ENCODE data around the gene HAVCR2.

DNA sequence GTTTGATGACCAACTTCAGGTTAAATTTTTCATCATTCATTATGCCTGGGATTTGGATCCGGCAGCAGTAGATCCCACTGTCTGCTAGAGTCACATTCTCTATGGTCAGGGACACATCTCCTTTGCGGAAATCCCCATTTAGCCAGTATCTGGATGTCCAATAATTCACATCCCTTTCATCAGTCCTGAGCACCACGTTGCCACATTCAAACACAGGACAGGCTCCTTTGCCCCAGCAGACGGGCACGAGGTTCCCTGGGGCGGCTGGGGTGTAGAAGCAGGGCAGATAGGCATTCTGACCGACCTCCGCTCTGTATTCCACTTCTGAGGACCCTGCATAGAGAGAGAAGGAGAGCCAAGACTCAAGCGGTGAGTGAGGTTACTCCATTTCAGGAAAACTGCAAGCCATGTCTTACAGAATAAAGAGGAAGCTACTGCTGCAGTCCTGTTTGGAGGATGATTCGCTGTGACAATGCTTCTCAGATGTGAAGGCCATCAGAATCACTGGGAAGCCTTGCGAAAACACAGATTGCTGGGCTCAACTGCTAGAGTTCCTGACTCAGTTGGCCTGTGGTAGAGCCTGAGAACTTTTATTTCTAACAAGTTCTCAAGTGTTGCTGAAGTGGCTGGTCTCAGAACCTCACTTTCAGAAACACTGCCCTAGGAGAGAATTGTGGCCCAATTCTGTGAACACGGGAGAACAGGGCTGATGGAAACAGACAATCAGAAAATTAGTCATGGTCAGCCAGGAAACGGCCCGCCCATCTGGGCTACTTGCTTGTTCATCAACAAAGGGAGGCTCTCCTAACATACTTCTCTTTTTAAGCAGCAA is 2.0 kb downstream of the HAVCR2 start:
- TF ChIP-seq, protein P1, sequence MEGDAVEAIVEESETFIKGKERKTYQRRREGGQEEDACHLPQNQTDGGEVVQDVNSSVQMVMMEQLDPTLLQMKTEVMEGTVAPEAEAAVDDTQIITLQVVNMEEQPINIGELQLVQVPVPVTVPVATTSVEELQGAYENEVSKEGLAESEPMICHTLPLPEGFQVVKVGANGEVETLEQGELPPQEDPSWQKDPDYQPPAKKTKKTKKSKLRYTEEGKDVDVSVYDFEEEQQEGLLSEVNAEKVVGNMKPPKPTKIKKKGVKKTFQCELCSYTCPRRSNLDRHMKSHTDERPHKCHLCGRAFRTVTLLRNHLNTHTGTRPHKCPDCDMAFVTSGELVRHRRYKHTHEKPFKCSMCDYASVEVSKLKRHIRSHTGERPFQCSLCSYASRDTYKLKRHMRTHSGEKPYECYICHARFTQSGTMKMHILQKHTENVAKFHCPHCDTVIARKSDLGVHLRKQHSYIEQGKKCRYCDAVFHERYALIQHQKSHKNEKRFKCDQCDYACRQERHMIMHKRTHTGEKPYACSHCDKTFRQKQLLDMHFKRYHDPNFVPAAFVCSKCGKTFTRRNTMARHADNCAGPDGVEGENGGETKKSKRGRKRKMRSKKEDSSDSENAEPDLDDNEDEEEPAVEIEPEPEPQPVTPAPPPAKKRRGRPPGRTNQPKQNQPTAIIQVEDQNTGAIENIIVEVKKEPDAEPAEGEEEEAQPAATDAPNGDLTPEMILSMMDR (IDR thresholded peaks at IDR 0.05; ENCODE audit: low read length), result no peak
- TF ChIP-seq EZH2phosphoT487 (IDR thresholded peaks at IDR 0.05; ENCODE audit: low read length), result no peak

All from MM.1S (cell line).